GM06990 (cell line): ENCODE measurements around the gene TUBG1.

ENCODE experiments used
- DNase-seq: peaks from one replicate; pipeline ENCODE4 v3.0.0-alpha.2; 2011; ENCODE audit not compliant: insufficient read length; ENCODE audit errors: extremely low read depth
- H3K27me3 ChIP-seq: replicated peaks from 2 replicates; pipeline ENCODE4 v1.6.0; 2011; ENCODE audit warnings: low read length; ENCODE audit not compliant: control insufficient read depth, insufficient read depth
- H3K36me3 ChIP-seq: 2 replicates; pipeline ENCODE4 v1.5.1; 2011; ENCODE audit warnings: low read length; ENCODE audit not compliant: control insufficient read depth, insufficient read depth
- H3K4me3 ChIP-seq: replicated peaks from 2 replicates; pipeline ENCODE4 v1.5.1; 2011; ENCODE audit warnings: low read depth, mild to moderate bottlenecking, control low read depth, low read length
- TF ChIP-seq, protein P1 (sequence below): IDR thresholded peaks from 2 replicates; pipeline ENCODE4 v1.5.1; 2011; ENCODE audit warnings: low read length, control low read depth, mild to moderate bottlenecking, inconsistent platforms; ENCODE audit not compliant: insufficient read depth, poor library complexity, severe bottlenecking

Gene TUBG1

DNA sequence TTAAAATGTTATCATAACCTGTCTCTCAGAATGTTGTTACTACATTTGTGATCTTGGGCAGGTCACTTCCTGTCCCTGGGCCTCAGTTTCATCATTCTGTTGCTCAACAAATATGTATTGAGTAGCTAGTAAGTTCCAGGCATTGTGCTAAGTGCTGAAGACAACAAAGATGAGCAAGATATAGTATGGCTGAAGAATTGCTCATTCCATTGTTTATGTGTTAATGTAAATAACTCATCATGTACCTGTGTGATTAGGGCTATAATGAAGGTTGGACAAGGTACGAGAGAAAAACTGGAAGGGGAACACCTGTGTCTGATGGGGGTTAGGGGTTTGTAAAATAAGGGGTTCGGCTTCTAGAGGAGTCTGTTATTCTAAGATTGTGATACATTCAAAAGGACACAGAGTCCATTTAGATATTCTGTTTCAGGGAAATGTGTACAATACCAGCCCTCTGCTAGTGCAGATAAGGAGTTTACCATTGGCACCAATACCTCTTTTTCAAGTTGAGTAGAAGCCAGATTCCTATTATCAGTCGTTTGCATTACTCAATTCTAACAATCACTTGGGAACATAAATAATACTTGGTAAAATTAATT is 20.0 kb downstream of the TUBG1 start:
- H3K4me3 ChIP-seq, result no peak overlapping the region
- no peaks in the 10 kb centered on the region for H3K27me3 ChIP-seq
- H3K36me3 ChIP-seq, result no peaks in the 10 kb centered on the region
- TF ChIP-seq, protein P1, sequence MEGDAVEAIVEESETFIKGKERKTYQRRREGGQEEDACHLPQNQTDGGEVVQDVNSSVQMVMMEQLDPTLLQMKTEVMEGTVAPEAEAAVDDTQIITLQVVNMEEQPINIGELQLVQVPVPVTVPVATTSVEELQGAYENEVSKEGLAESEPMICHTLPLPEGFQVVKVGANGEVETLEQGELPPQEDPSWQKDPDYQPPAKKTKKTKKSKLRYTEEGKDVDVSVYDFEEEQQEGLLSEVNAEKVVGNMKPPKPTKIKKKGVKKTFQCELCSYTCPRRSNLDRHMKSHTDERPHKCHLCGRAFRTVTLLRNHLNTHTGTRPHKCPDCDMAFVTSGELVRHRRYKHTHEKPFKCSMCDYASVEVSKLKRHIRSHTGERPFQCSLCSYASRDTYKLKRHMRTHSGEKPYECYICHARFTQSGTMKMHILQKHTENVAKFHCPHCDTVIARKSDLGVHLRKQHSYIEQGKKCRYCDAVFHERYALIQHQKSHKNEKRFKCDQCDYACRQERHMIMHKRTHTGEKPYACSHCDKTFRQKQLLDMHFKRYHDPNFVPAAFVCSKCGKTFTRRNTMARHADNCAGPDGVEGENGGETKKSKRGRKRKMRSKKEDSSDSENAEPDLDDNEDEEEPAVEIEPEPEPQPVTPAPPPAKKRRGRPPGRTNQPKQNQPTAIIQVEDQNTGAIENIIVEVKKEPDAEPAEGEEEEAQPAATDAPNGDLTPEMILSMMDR, result no peak
- DNase-seq, result no peak

- TF ChIP-seq, protein P1, result no peak
- no peak overlapping the region for H3K4me3 ChIP-seq
- H3K27me3 ChIP-seq, result no peaks in the 10 kb centered on the region
- DNase-seq, result no peak
- no peaks in the 10 kb centered on the region for H3K36me3 ChIP-seq
Observed at GRCh38 chr17:42632949-42633444, 23.5 kb downstream of the TUBG1 start.

DNA sequence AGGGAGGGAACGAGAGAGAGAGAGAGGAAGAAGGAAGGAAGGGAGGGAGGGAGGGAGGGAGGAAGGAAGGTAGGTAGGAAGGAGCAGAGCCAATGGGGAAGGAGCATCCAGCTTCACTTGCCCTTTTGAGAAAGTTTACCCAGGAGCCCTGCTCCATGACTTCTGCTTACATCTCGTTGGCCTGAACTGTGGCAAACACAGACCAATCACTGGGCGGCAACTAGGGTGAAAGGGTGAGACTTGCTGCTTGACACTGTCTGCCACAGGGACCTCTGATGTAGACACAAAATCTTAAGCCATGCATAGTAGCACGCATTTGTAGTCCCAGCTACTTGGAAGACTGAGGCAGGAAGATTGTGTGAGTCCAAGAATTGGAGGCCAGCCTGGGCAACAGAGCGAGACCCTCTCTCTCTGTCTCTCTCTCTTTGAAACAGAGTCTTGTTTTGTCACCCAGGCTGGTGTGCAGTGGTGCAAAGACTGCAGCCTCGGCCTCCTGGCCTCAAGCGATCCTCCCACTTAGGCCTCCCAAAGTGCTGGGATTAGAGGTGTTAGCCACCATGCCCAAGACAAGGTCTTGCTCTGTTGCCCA is 30.1 kb downstream of the TUBG1 start:
- TF ChIP-seq, protein P1, result no peak
- no peak for DNase-seq
- H3K27me3 ChIP-seq, result no peaks in the 10 kb centered on the region
- H3K36me3 ChIP-seq, result no peaks in the 10 kb centered on the region
- no peak overlapping the region for H3K4me3 ChIP-seq

GRCh38 chr17:42640121-42640520 is 30.6 kb downstream of the TUBG1 start:
- TF ChIP-seq, protein P1, result no peak
- Histone ChIP-seq H3K4me3 (no peak overlapping the region), H3K27me3 (no peaks in the 10 kb centered on the region), H3K36me3 (no peaks in the 10 kb centered on the region)
- DNase-seq, result no peak

DNA sequence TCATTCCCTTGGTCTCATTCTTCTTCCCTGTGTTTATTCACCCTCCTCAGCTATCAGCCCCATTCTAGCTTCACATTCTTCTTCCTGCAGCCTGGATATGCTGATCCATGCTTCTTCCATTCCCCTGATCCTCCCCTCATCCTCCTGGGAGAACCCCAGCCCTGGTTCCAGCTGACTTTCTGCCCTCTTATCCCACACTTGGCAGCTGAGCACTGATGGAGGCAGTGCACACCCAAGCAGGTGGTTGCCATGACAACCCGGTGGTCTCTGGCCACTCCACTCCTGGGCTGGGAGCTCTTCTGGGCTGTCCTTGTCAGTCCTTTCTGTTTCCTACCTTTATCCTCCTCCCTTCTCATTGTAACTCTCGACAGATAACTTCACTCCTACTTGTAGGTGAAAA is 32.9 kb downstream of the TUBG1 start:
- TF ChIP-seq, protein P1, result no peak
- DNase-seq, result no peak
- Histone ChIP-seq H3K27me3 (no peaks in the 10 kb centered on the region), H3K4me3 (no peak overlapping the region), H3K36me3 (no peaks in the 10 kb centered on the region)

DNA sequence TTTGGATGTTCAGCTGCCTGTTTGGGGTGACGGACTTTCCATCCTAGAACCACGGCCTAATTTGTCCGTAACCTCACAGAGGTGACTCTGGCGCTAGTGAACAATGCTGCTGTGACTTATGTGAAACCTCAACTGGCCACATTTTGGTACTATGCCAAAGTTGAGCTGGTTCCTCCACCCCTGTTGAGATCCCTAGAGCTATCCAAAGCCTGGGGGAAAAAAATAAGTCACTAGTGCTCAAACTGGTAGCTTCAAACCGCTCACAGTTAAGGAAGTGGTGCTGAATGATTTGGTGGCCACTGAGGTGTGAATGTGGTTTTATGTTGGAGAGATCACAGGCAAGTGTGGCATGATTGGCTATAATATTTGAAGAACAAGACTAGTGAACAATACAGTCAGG is 38.3 kb downstream of the TUBG1 start:
- Histone ChIP-seq H3K36me3 (no peaks in the 10 kb centered on the region), H3K4me3 (no peak overlapping the region), H3K27me3 (no peaks in the 10 kb centered on the region)
- DNase-seq, result no peak
- TF ChIP-seq, protein P1, result no peak
